Lower leg skin (tissue), 3 donors: Measurements from ENCODE around the gene B4GALNT3.

Source experiments
- POLR2A ChIP-seq, 2 donors: fragments of 450-650 bp; IDR thresholded peaks; one replicate each; pipeline ENCODE4 v1.6.1; 2016 to 2017; ENCODE audit warnings: antibody characterized with exemption in 2 of 2, mild to moderate bottlenecking in 1 of 2, moderate library complexity in 1 of 2
- TF ChIP-seq, protein P1 (sequence below), 3 donors: fragments of 450-650 bp; IDR thresholded peaks; one replicate each; pipeline ENCODE4 v1.5.1; 2016; ENCODE audit warnings: antibody characterized with exemption in 3 of 3, mild to moderate bottlenecking in 3 of 3, moderate library complexity in 2 of 3

GRCh38 chr12:462936-463705, 3.4 kb downstream of the B4GALNT3 start:
- TF ChIP-seq, protein P1, sequence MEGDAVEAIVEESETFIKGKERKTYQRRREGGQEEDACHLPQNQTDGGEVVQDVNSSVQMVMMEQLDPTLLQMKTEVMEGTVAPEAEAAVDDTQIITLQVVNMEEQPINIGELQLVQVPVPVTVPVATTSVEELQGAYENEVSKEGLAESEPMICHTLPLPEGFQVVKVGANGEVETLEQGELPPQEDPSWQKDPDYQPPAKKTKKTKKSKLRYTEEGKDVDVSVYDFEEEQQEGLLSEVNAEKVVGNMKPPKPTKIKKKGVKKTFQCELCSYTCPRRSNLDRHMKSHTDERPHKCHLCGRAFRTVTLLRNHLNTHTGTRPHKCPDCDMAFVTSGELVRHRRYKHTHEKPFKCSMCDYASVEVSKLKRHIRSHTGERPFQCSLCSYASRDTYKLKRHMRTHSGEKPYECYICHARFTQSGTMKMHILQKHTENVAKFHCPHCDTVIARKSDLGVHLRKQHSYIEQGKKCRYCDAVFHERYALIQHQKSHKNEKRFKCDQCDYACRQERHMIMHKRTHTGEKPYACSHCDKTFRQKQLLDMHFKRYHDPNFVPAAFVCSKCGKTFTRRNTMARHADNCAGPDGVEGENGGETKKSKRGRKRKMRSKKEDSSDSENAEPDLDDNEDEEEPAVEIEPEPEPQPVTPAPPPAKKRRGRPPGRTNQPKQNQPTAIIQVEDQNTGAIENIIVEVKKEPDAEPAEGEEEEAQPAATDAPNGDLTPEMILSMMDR (IDR thresholded peaks at IDR 0.05), result no peak
- no peak for TF ChIP-seq POLR2A (IDR thresholded peaks at IDR 0.05)
